ENCODE measurements around the gene LRRC37A2. TPM values are rescaled to one million over a fixed set of nuclear protein-coding genes. Genes with fewer than 3 reads are reported as not detected.
"Not testable (repeated sequence)": the region's sequence is repeated elsewhere in the genome, so short reads cannot be mapped to it uniquely, and the experiment has no call there.

The LRRC37A2 gene
- 4.6 TPM for polyA plus RNA-seq (2013, experiment 1 of 2)
- polyA plus RNA-seq (2013, experiment 2 of 2) = 4.4 TPM

GRCh38 chr17:46512168-46512567 is at the start of gene LRRC37A2:
LRRC37A2 (plus strand) TSS chr17:46512468; CDS start chr17:46512713, 245 bp downstream.
- H3K56ac ChIP-seq (ENCODE audit: low read length) = not testable (repeated sequence)
- no CpG with 5 or more reads among the region's 11 CpGs for WGBS (ENCODE audit: extremely low coverage, insufficient coverage, low lambda C conversion rate)

GRCh38 chr17:46467618-46468017 is 44.6 kb upstream of the LRRC37A2 start:
- H3K27me3 ChIP-seq (ENCODE audit: insufficient read depth, low read length, poor library complexity); H3K36me3 ChIP-seq (ENCODE audit: control insufficient read depth, insufficient read depth, low read length); H3K23ac ChIP-seq (ENCODE audit: low read length); H2BK120ac ChIP-seq (ENCODE audit: low read depth, low read length); H3K18ac ChIP-seq (ENCODE audit: low read length); H2BK5ac ChIP-seq (ENCODE audit: low read length); H2AK5ac ChIP-seq (ENCODE audit: low read length); H3K79me1 ChIP-seq (ENCODE audit: low read length); H2BK15ac ChIP-seq (replicated peaks; ENCODE audit: low read depth); H3K4ac ChIP-seq (ENCODE audit: low read depth, low read length); H3K4me1 ChIP-seq (ENCODE audit: control insufficient read depth, low read depth, low read length); H3K4me2 ChIP-seq (ENCODE audit: low read length); H3K27ac ChIP-seq (ENCODE audit: low read depth, low read length); H3K79me2 ChIP-seq (ENCODE audit: control insufficient read depth, insufficient read depth, low read length); H3K9ac ChIP-seq (ENCODE audit: low read length); H4K5ac ChIP-seq (ENCODE audit: low read length); H3K56ac ChIP-seq (ENCODE audit: low read length); DNase-seq; H3K4me3 ChIP-seq (ENCODE audit: low read length); H4K8ac ChIP-seq (ENCODE audit: low read depth, low read length): not testable (repeated sequence)
- no CpG with 5 or more reads among the region's 5 CpGs for WGBS (ENCODE audit: extremely low coverage, insufficient coverage, low lambda C conversion rate)

More at GRCh38 chr17:46512168-46512567, at the start of gene LRRC37A2:
- H3K4ac ChIP-seq (ENCODE audit: low read depth, low read length); H3K23ac ChIP-seq (ENCODE audit: low read length); H3K27me3 ChIP-seq (ENCODE audit: insufficient read depth, low read length, poor library complexity); H3K36me3 ChIP-seq (ENCODE audit: control insufficient read depth, insufficient read depth, low read length); H3K18ac ChIP-seq (ENCODE audit: low read length); DNase-seq; H4K5ac ChIP-seq (ENCODE audit: low read length); H3K4me3 ChIP-seq (ENCODE audit: low read length); H2BK120ac ChIP-seq (ENCODE audit: low read depth, low read length); H3K4me2 ChIP-seq (ENCODE audit: low read length); H2BK15ac ChIP-seq (replicated peaks; ENCODE audit: low read depth); H3K79me2 ChIP-seq (ENCODE audit: control insufficient read depth, insufficient read depth, low read length); H3K9ac ChIP-seq (ENCODE audit: low read length); H3K27ac ChIP-seq (ENCODE audit: low read depth, low read length); H3K4me1 ChIP-seq (ENCODE audit: control insufficient read depth, low read depth, low read length); H4K8ac ChIP-seq (ENCODE audit: low read depth, low read length); H2BK5ac ChIP-seq (ENCODE audit: low read length); H2AK5ac ChIP-seq (ENCODE audit: low read length); H3K79me1 ChIP-seq (ENCODE audit: low read length): not testable (repeated sequence)

GRCh38 chr17:46474489-46474888 is 37.8 kb upstream of the LRRC37A2 start:
- not testable (repeated sequence) for H3K79me2 ChIP-seq (ENCODE audit: control insufficient read depth, insufficient read depth, low read length); H3K27me3 ChIP-seq (ENCODE audit: insufficient read depth, low read length, poor library complexity); H3K18ac ChIP-seq (ENCODE audit: low read length); H3K4me1 ChIP-seq (ENCODE audit: control insufficient read depth, low read depth, low read length); H3K4ac ChIP-seq (ENCODE audit: low read depth, low read length); H4K8ac ChIP-seq (ENCODE audit: low read depth, low read length); H2BK15ac ChIP-seq (replicated peaks; ENCODE audit: low read depth); H3K27ac ChIP-seq (ENCODE audit: low read depth, low read length); H3K23ac ChIP-seq (ENCODE audit: low read length); H3K4me2 ChIP-seq (ENCODE audit: low read length); H2BK5ac ChIP-seq (ENCODE audit: low read length); DNase-seq; H4K5ac ChIP-seq (ENCODE audit: low read length); H2AK5ac ChIP-seq (ENCODE audit: low read length); H3K79me1 ChIP-seq (ENCODE audit: low read length); H3K9ac ChIP-seq (ENCODE audit: low read length); H3K4me3 ChIP-seq (ENCODE audit: low read length); H3K36me3 ChIP-seq (ENCODE audit: control insufficient read depth, insufficient read depth, low read length); H2BK120ac ChIP-seq (ENCODE audit: low read depth, low read length); H3K56ac ChIP-seq (ENCODE audit: low read length)
- WGBS (ENCODE audit: extremely low coverage, insufficient coverage, low lambda C conversion rate) = no CpG with 5 or more reads among the region's 3 CpGs

- H3K23ac ChIP-seq (ENCODE audit: low read length); H4K5ac ChIP-seq (ENCODE audit: low read length); H3K4me2 ChIP-seq (ENCODE audit: low read length); H3K79me2 ChIP-seq (ENCODE audit: control insufficient read depth, insufficient read depth, low read length); H3K36me3 ChIP-seq (ENCODE audit: control insufficient read depth, insufficient read depth, low read length); H2AK5ac ChIP-seq (ENCODE audit: low read length); H3K4ac ChIP-seq (ENCODE audit: low read depth, low read length); H2BK5ac ChIP-seq (ENCODE audit: low read length); H3K9ac ChIP-seq (ENCODE audit: low read length); DNase-seq; H2BK15ac ChIP-seq (replicated peaks; ENCODE audit: low read depth); H3K4me3 ChIP-seq (ENCODE audit: low read length); H3K4me1 ChIP-seq (ENCODE audit: control insufficient read depth, low read depth, low read length); H3K27ac ChIP-seq (ENCODE audit: low read depth, low read length); H3K27me3 ChIP-seq (ENCODE audit: insufficient read depth, low read length, poor library complexity); H3K56ac ChIP-seq (ENCODE audit: low read length); H3K79me1 ChIP-seq (ENCODE audit: low read length); H4K8ac ChIP-seq (ENCODE audit: low read depth, low read length); H2BK120ac ChIP-seq (ENCODE audit: low read depth, low read length); H3K18ac ChIP-seq (ENCODE audit: low read length): not testable (repeated sequence)
- WGBS (ENCODE audit: extremely low coverage, insufficient coverage, low lambda C conversion rate) = no CpG with 5 or more reads among the region's 2 CpGs
Measured at GRCh38 chr17:46475583-46475982, 36.7 kb upstream of the LRRC37A2 start.

GRCh38 chr17:46478823-46479222 is 33.4 kb upstream of the LRRC37A2 start:
- not testable (repeated sequence) for DNase-seq; H2AK5ac ChIP-seq (ENCODE audit: low read length); H2BK15ac ChIP-seq (replicated peaks; ENCODE audit: low read depth); H3K79me1 ChIP-seq (ENCODE audit: low read length); H4K5ac ChIP-seq (ENCODE audit: low read length); H3K9ac ChIP-seq (ENCODE audit: low read length); H3K27me3 ChIP-seq (ENCODE audit: insufficient read depth, low read length, poor library complexity); H3K18ac ChIP-seq (ENCODE audit: low read length); H2BK5ac ChIP-seq (ENCODE audit: low read length); H3K23ac ChIP-seq (ENCODE audit: low read length); H3K79me2 ChIP-seq (ENCODE audit: control insufficient read depth, insufficient read depth, low read length); H3K27ac ChIP-seq (ENCODE audit: low read depth, low read length); H3K4ac ChIP-seq (ENCODE audit: low read depth, low read length); H4K8ac ChIP-seq (ENCODE audit: low read depth, low read length); H3K56ac ChIP-seq (ENCODE audit: low read length); H2BK120ac ChIP-seq (ENCODE audit: low read depth, low read length); H3K4me1 ChIP-seq (ENCODE audit: control insufficient read depth, low read depth, low read length); H3K4me3 ChIP-seq (ENCODE audit: low read length); H3K36me3 ChIP-seq (ENCODE audit: control insufficient read depth, insufficient read depth, low read length); H3K4me2 ChIP-seq (ENCODE audit: low read length)
- no CpG with 5 or more reads among the region's 3 CpGs for WGBS (ENCODE audit: extremely low coverage, insufficient coverage, low lambda C conversion rate)

- not testable (repeated sequence) for H2BK15ac ChIP-seq (replicated peaks; ENCODE audit: low read depth); H3K79me1 ChIP-seq (ENCODE audit: low read length); H3K79me2 ChIP-seq (ENCODE audit: control insufficient read depth, insufficient read depth, low read length); H3K4me3 ChIP-seq (ENCODE audit: low read length); H3K23ac ChIP-seq (ENCODE audit: low read length); H3K56ac ChIP-seq (ENCODE audit: low read length); H3K27ac ChIP-seq (ENCODE audit: low read depth, low read length); H2BK5ac ChIP-seq (ENCODE audit: low read length); H2BK120ac ChIP-seq (ENCODE audit: low read depth, low read length); H4K5ac ChIP-seq (ENCODE audit: low read length); DNase-seq; H3K18ac ChIP-seq (ENCODE audit: low read length); H3K4me2 ChIP-seq (ENCODE audit: low read length); H3K36me3 ChIP-seq (ENCODE audit: control insufficient read depth, insufficient read depth, low read length); H4K8ac ChIP-seq (ENCODE audit: low read depth, low read length); H3K27me3 ChIP-seq (ENCODE audit: insufficient read depth, low read length, poor library complexity); H3K4me1 ChIP-seq (ENCODE audit: control insufficient read depth, low read depth, low read length); H3K9ac ChIP-seq (ENCODE audit: low read length); H2AK5ac ChIP-seq (ENCODE audit: low read length); H3K4ac ChIP-seq (ENCODE audit: low read depth, low read length)
- WGBS (ENCODE audit: extremely low coverage, insufficient coverage, low lambda C conversion rate) = no CpG with 5 or more reads among the region's 2 CpGs
Measured at GRCh38 chr17:46481310-46481709, 31.0 kb upstream of the LRRC37A2 start.
